ENCODE results near the gene AOPEP. TPM values are rescaled to one million over a fixed set of nuclear protein-coding genes. Genes with fewer than 3 reads are reported as not detected.

Gene AOPEP
- total and polyA plus RNA-seq, 2 donors (not counting 3 experiments of a cell fraction or from before 2014, with no cell fraction given), result 20.2 to 41.6 TPM

- DNase-seq (ENCODE audit: low read depth, low spot score), result no peak
- Histone ChIP-seq H3K9me1 (replicated peaks; ENCODE audit: control insufficient read depth, extremely low read depth, insufficient read depth, low read length) (no peaks in the 10 kb centered on the region), H3K79me2 (ENCODE audit: control insufficient read depth, insufficient read depth, low read length) (no peaks in the 10 kb centered on the region), H3K4me2 (ENCODE audit: insufficient read depth, low read length) (no peak overlapping the region), H3K4me3 (replicated peaks in 1 of 3; ENCODE audit: insufficient read depth in 1 of 3, low read depth in 1 of 3, low read length in 3 of 3) (no peak overlapping the region), H3K4me1 (ENCODE audit: control insufficient read depth, extremely low read depth, insufficient read depth, low read length) (no peaks in the 10 kb centered on the region), H3K27ac (ENCODE audit: insufficient read depth, low read depth, low read length) (no peak overlapping the region), H3K9ac (replicated peaks; ENCODE audit: extremely low read depth, insufficient read depth, low read length) (no peak overlapping the region), H4K20me1 (replicated peaks; ENCODE audit: control insufficient read depth, extremely low read depth, insufficient read depth, low read length) (no peaks in the 10 kb centered on the region), H3K9me3 (replicated peaks; ENCODE audit: control insufficient read depth, insufficient read depth, low read length) (no peaks in the 10 kb centered on the region), H3K36me3 (ENCODE audit: control insufficient read depth in 2 of 2, extremely low read depth in 1 of 2, insufficient read depth in 2 of 2, low read length in 2 of 2) (no peaks in the 10 kb centered on the region), H2AFZ (ENCODE audit: low read depth, low read length) (no peak overlapping the region), H3K27me3 (ENCODE audit: control insufficient read depth in 2 of 2, insufficient read depth in 2 of 2, low read length in 2 of 2) (no peaks in the 10 kb centered on the region)
- dilution Hi-C loops (cut with MboI; ENCODE audit: extremely low pct_ligation_motif_present, low sequenced_read_pairs), result no loop called here
- no TSS peak for BruUV-seq (replicated peaks)
- FAIRE-seq, result no peak
- intact Hi-C loops (cut with micrococcal nuclease), result no loop called here
- ChIA-PET POLR2A (no interaction called here), CTCF (no interaction called here)
- TF ChIP-seq GATA2 (IDR thresholded peaks at IDR 0.05; ENCODE audit: insufficient read depth, insufficient read length, low read depth, low read length), result no peak
- TF ChIP-seq EZH2 (IDR thresholded peaks at IDR 0.05; ENCODE audit: borderline replicate concordance, low read depth, low read length, severe bottlenecking), result no peak
- TF ChIP-seq CTCF (IDR thresholded peaks at IDR 0.05; ENCODE audit: extremely low read depth in 1 of 2, insufficient read depth in 1 of 2, low read depth in 1 of 2, low read length in 2 of 2), result no peak
- no peak for TF ChIP-seq MYC (IDR thresholded peaks at IDR 0.05; ENCODE audit: low read depth, low read length)
- TF ChIP-seq FOS (IDR thresholded peaks at IDR 0.05; ENCODE audit: borderline replicate concordance, insufficient read depth, low read length), result no peak
- no peak for TF ChIP-seq MAX (IDR thresholded peaks at IDR 0.05; ENCODE audit: insufficient read depth, insufficient read length)
- no peak for TF ChIP-seq POLR2A (IDR thresholded peaks at IDR 0.05; ENCODE audit: low read depth, low read length)
- no peak for TF ChIP-seq POLR2AphosphoS5 (IDR thresholded peaks at IDR 0.05; ENCODE audit: insufficient read depth, low read depth, low read length)
- TF ChIP-seq JUN (IDR thresholded peaks at IDR 0.05; ENCODE audit: borderline replicate concordance, insufficient read depth, insufficient read length, low read depth), result no peak
Observed at GRCh38 chr9:94839398-94839797, 112.9 kb downstream of the AOPEP start.

Data from endothelial cell of umbilical vein (primary cell).